Caco-2 (cell line): ENCODE measurements around the gene COP1. TPM values are rescaled to one million over a fixed set of nuclear protein-coding genes. Genes with fewer than 3 reads are reported as not detected.

ENCODE experiments used
- BruUV-seq: library from RNA; stranded (reverse); fragments of 400-500 nt; replicated peaks from 2 replicates; lab custom pipeline; 2021; lab: Mats Ljungman, UMichigan
- CTCF ChIA-PET: fragments of 300-600 bp; sonication (Branson Sonifier 250); formaldehyde crosslinking; loops from one replicate; lab custom pipeline; 2022; ENCODE audit warnings: antibody characterized with exemption; lab: Charles Lee
- POLR2A ChIA-PET: fragments of 300-600 bp; sonication (Branson Sonifier 250); formaldehyde crosslinking; loops from one replicate; lab custom pipeline; 2022; ENCODE audit warnings: antibody characterized with exemption; lab: Charles Lee
- DNase-seq, 2 experiments: peaks; one replicate each; pipeline versions ENCODE4 v3.0.0 to v3.0.0-alpha.2; 2020 to 2022
- H3K27me3 ChIP-seq: replicated peaks from 2 replicates; pipeline ENCODE4 v1.6.0; 2011; ENCODE audit warnings: low read length; ENCODE audit not compliant: control insufficient read depth, insufficient read depth
- H3K36me3 ChIP-seq: 2 replicates; pipeline ENCODE4 v1.5.1; 2011; ENCODE audit warnings: low read length; ENCODE audit not compliant: control insufficient read depth, insufficient read depth
- H3K4me1 ChIP-seq: fragments of 250-450 bp; sonication (Bioruptor Pico); 2 replicates; pipeline ENCODE4 v1.5.1; 2020; ENCODE audit warnings: mild to moderate bottlenecking
- H3K4me3 ChIP-seq: 2 replicates; pipeline ENCODE4 v1.5.1; 2011; ENCODE audit warnings: low read depth, mild to moderate bottlenecking, control low read depth, low read length
- H3K9me3 ChIP-seq: fragments of 250-450 bp; sonication (Bioruptor Pico); 2 replicates; pipeline ENCODE4 v1.5.1; 2020; ENCODE audit warnings: mild to moderate bottlenecking, moderate library complexity
- H3K27ac Mint-ChIP-seq: one replicate; pipeline ENCODE4 v1.8.0; 2022; ENCODE audit warnings: mixed read lengths; ENCODE audit not compliant: unreplicated experiment
- H3K27me3 Mint-ChIP-seq: one replicate; pipeline ENCODE4 v1.8.0; 2022; ENCODE audit warnings: mixed read lengths; ENCODE audit not compliant: insufficient read depth, unreplicated experiment
- H3K36me3 Mint-ChIP-seq: one replicate; pipeline ENCODE4 v1.8.0; 2022; ENCODE audit warnings: mild to moderate bottlenecking, mixed read lengths; ENCODE audit not compliant: insufficient read depth, unreplicated experiment
- H3K4me1 Mint-ChIP-seq: one replicate; pipeline ENCODE4 v1.8.0; 2022; ENCODE audit warnings: low read depth, mixed read lengths; ENCODE audit not compliant: unreplicated experiment
- H3K4me3 Mint-ChIP-seq: one replicate; pipeline ENCODE4 v1.8.0; 2022; ENCODE audit warnings: mild to moderate bottlenecking, moderate library complexity, mixed read lengths; ENCODE audit not compliant: unreplicated experiment
- H3K9me3 Mint-ChIP-seq: one replicate; pipeline ENCODE4 v1.8.0; 2022; ENCODE audit warnings: mixed read lengths; ENCODE audit not compliant: unreplicated experiment
- CTCF ChIP-seq, 2 experiments: fragments of 200-600 bp in 1 of 2; IDR thresholded peaks; 1 replicate in 1 of 2; 2 replicates in 1 of 2; pipeline versions ENCODE4 v1.5.1 to v1.8.0; 2011 to 2022; ENCODE audit warnings: antibody characterized with exemption in 1 of 2, control low read depth in 1 of 2, inconsistent platforms in 1 of 2, low read depth in 1 of 2, low read length in 1 of 2, mild to moderate bottlenecking in 1 of 2, moderate library complexity in 1 of 2; ENCODE audit not compliant: insufficient read depth in 1 of 2, severe bottlenecking in 1 of 2, unreplicated experiment in 1 of 2
- intact Hi-C: fragments of 100-400 bp; cut with micrococcal nuclease; formaldehyde crosslinking; loops from one replicate; pipeline ENCODE4 v1.10.0; 2022; ENCODE audit not compliant: unreplicated experiment
- total RNA-seq: library from RNA; stranded (reverse); gene quantifications from 2 replicates; pipeline ENCODE4 v1.2.3, GENCODE V29; 2022

COP1 gene
- total RNA-seq, 1 experiment from 2014 or later, result 46.9 TPM

DNA sequence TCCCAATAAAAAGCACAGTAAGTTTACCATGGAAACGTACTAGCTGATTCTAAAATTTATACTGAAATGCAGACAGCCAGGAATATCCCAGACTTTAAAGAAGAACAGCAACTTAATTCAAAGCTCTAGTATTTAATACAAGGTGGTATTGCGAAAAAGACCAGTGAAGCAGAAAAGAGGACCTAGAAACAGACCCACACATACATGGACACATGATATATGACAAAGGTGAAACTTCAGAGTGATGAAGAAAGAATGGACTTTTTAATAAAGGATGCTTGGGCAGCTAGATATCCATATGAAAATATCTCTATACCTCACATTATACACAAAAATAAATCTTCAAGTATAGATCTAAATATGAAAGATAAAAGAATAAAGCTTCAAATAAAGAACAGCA lies 62.6 kb downstream of the COP1 start:
- H3K4me3 Mint-ChIP-seq, result no peak overlapping the region
- Histone ChIP-seq H3K36me3 (no peaks in the 10 kb centered on the region), H3K27me3 (no peaks in the 10 kb centered on the region), H3K9me3 (peaks cover 8% of the 10 kb centered on the region; the same call in 1 of the 2 replicates), H3K4me1 (peaks cover 16% of the 10 kb centered on the region), H3K4me3 (no peak overlapping the region)
- intact Hi-C loops, result no loop called here
- no peak overlapping the region for H3K27ac Mint-ChIP-seq
- no peaks in the 10 kb centered on the region for H3K9me3 Mint-ChIP-seq
- no peaks in the 10 kb centered on the region for H3K27me3 Mint-ChIP-seq
- peaks cover 17% of the 10 kb centered on the region for H3K36me3 Mint-ChIP-seq
- no peak for DNase-seq
- no TSS peak for BruUV-seq
- H3K4me1 Mint-ChIP-seq, result no peaks in the 10 kb centered on the region
- POLR2A ChIA-PET, result no interaction called here
- TF ChIP-seq CTCF (IDR thresholded peaks at IDR 0.05; ENCODE audit: insufficient read depth in 1 of 2, low read depth in 1 of 2, low read length in 1 of 2, severe bottlenecking in 1 of 2, unreplicated experiment in 1 of 2), result no peak
- CTCF ChIA-PET, result no interaction called here

DNA sequence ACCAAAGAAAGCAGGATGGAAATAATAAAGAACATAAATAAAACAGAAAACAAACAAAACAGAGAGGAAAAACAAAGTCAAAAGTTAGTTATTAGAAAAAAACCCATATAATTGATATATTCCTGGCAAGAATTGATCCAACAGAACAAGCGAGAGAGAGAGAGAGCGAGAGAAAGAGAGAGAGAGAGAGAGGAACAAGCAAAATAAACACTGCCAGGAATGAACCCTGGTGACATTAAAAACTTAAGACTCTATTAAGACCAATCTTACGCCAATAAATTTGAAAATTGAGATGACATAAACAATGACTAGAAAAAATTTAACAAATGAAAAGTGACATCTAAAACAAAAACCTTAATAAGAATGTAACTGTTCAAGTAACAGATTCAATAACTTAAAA lies 64.1 kb downstream of the COP1 start:
- ChIA-PET CTCF (no interaction called here), POLR2A (no interaction called here)
- no peaks in the 10 kb centered on the region for H3K27me3 ChIP-seq
- no peak overlapping the region for H3K27ac Mint-ChIP-seq
- no peak overlapping the region for H3K4me3 Mint-ChIP-seq
- H3K4me1 ChIP-seq, result peaks cover under 1% of the 10 kb centered on the region
- H3K27me3 Mint-ChIP-seq, result no peaks in the 10 kb centered on the region
- H3K4me1 Mint-ChIP-seq, result no peaks in the 10 kb centered on the region
- no TSS peak for BruUV-seq
- intact Hi-C loops, result no loop called here
- no peak overlapping the region for H3K4me3 ChIP-seq
- no peaks in the 10 kb centered on the region for H3K9me3 Mint-ChIP-seq
- H3K36me3 ChIP-seq, result no peaks in the 10 kb centered on the region
- no peak for TF ChIP-seq CTCF (IDR thresholded peaks at IDR 0.05; ENCODE audit: insufficient read depth in 1 of 2, low read depth in 1 of 2, low read length in 1 of 2, severe bottlenecking in 1 of 2, unreplicated experiment in 1 of 2)
- peaks cover 17% of the 10 kb centered on the region for H3K36me3 Mint-ChIP-seq
- peaks cover 8% of the 10 kb centered on the region; the same call in 1 of the 2 replicates for H3K9me3 ChIP-seq
- DNase-seq, result no peak

- no peak for TF ChIP-seq CTCF (IDR thresholded peaks at IDR 0.05; ENCODE audit: insufficient read depth in 1 of 2, low read depth in 1 of 2, low read length in 1 of 2, severe bottlenecking in 1 of 2, unreplicated experiment in 1 of 2)
- Histone ChIP-seq H3K36me3 (no peaks in the 10 kb centered on the region), H3K4me1 (no peaks in the 10 kb centered on the region), H3K27me3 (no peaks in the 10 kb centered on the region), H3K4me3 (no peak overlapping the region), H3K9me3 (0 out of 2 replicates have a peak, but pooled peaks cover 8% of the 10 kb centered on the region)
- ChIA-PET CTCF (no interaction called here), POLR2A (no interaction called here)
- H3K36me3 Mint-ChIP-seq, result peaks cover 17% of the 10 kb centered on the region
- intact Hi-C loops, result no loop called here
- no peak overlapping the region for H3K27ac Mint-ChIP-seq
- no peaks in the 10 kb centered on the region for H3K9me3 Mint-ChIP-seq
- no peaks in the 10 kb centered on the region for H3K27me3 Mint-ChIP-seq
- BruUV-seq, result no TSS peak
- H3K4me1 Mint-ChIP-seq, result no peaks in the 10 kb centered on the region
- no peak overlapping the region for H3K4me3 Mint-ChIP-seq
- DNase-seq, result no peak
These were observed 65.6 kb downstream of the COP1 start for GRCh38 chr1:176141449-176141848.
